HG02943 (cell line): ENCODE measurements around the gene LGALS9B.
"Not testable (repeated sequence)": the region's sequence is repeated elsewhere in the genome, so short reads cannot be mapped to it uniquely, and the experiment has no call there.

Experiments
- ATAC-seq: cut with Tn5 transposase; IDR thresholded peaks from one replicate; pipeline ENCODE4 v1.9.1; 2021; ENCODE audit warnings: mild to moderate bottlenecking, low read depth, moderate library complexity; ENCODE audit not compliant: unreplicated experiment

LGALS9B gene

GRCh38 chr17:20417492-20418080 lies 49.8 kb downstream of the LGALS9B start:
- ATAC-seq: not testable (repeated sequence)

DNA sequence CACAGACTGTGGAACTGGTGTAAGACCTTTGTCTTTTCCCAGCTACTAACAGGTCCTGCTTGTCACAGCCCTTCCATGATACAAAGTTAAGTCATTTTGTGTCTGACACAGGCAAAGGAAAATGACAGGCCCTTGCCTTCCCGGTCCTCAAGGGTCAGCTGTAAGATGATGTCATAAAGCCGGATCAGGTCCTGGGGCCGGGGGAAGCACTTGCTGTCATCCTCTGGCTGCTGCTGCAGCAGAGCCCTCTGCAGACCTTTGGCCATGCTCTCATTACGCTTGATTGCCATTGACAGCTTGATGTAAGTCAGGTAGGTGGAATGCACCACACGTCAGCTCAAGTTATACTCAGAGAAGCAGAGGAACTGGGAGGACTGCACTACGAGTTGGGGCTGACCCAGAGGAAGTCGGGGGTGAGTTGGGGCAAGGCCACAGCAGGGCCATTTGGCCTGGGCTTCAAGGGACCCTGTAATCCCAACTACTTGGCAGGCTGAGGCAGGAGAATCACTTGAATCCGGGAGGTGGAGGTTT lies 50.9 kb downstream of the LGALS9B start:
- ATAC-seq: not testable (repeated sequence)

DNA sequence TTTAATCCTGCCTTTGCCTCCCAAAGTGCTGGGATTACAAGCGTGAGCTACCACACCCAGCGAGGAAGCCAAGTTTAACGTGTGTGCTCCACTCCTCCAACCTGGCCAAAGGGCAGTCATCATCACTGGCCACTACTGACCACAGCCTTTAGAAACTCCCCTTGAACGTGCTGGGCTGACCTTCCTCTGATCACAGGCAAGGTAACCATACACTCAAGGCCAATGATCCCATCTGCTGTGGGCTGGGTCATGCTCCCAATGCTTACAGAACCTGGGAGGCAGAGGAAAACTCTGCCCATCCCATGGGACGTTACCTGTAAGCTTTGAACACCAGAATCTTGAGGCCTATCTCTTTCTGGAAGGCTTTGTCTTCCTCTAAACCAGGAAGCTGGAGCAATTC lies 51.9 kb downstream of the LGALS9B start:
- ATAC-seq: not testable (repeated sequence)

DNA sequence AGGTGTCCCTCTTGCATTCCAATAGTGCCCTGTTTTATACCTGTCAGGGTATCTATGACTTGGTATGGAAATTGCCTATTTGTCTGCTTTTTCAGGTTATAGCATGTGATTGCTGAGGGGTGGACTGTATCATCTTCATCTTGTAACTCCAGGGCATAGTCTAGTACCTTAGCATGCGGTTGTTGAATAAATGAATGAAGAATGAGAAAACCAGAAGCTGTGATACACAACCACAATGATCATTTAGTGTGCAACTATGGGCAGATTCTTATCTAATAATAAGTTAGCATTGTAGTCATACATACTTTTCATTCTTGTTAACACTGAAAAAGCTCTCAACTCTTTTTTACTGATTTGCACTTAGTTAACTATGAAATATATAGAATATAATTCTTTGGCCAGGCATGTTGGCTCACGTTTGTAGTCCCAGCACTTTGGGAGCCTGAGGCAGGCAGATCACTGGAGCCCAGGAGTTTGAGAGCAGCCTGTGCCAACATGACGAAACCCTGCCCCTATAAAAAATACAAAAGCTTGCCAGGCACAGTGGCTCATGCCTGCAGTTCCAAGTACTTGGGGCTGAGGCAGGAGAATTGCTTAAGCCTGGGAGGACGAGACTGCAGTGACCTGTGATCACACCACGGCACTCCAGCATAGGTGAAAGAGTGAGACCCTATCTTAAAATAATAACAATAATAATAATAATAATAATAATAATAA lies 65.9 kb downstream of the LGALS9B start:
- ATAC-seq: not testable (repeated sequence)

GRCh38 chr17:20400559-20401305 lies 66.6 kb downstream of the LGALS9B start:
- not testable (repeated sequence) for ATAC-seq
